Body of pancreas (tissue), 4 donors: ENCODE data around the gene GPI.
"Not testable (repeated sequence)": the region's sequence is repeated elsewhere in the genome, so short reads cannot be mapped to it uniquely, and the experiment has no call there.

Experiments
- CTCF ChIP-seq, 7 experiments: fragments of 450-650 bp in 4 of 7; fragments of 200-600 bp in 3 of 7; sonication (generic) in 3 of 7; IDR thresholded peaks; one replicate each; pipeline ENCODE4 v1.5.1; 2016 to 2019; ENCODE audit warnings: antibody characterized with exemption in 7 of 7
- POLR2A ChIP-seq, 3 donors: fragments of 450-650 bp; IDR thresholded peaks; one replicate each; pipeline ENCODE4 v1.6.1; 2016; ENCODE audit warnings: antibody characterized with exemption in 3 of 3, mild to moderate bottlenecking in 2 of 3

DNA sequence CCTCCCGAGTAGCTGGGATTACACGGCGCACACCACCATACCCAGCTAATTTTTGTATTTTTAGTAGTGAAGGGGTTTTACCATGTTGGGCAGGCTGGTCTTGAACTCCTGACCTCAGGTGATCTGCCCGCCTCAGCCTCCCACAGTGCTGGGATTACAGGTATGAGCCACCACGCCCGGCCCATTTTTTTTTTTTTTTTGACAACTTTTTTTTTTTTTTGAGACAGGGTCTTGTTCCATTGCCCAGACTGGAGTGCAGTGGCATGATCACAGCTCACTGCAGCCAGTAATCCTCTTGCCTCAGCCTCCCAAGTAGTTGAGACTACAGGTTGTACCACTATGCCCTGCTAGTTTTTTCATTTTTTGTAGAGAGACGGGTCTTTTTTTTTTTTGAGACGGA, 35.8 kb downstream of the GPI start:
- TF ChIP-seq POLR2A, CTCF (IDR thresholded peaks at IDR 0.05): not testable (repeated sequence)
